ENCODE measurements around the gene UROC1.
"Not testable (repeated sequence)": the region's sequence is repeated elsewhere in the genome, so short reads cannot be mapped to it uniquely, and the experiment has no call there.

The UROC1 gene

GRCh38 chr3:126537730-126538281 is 20.2 kb upstream of the UROC1 start:
- no peak for TF ChIP-seq EZH2phosphoT487 (IDR thresholded peaks at IDR 0.05; ENCODE audit: low read length)
- no peak for TF ChIP-seq CTCF (IDR thresholded peaks at IDR 0.05; ENCODE audit: low read length)
- TF ChIP-seq EZH2 (optimal IDR thresholded peaks at IDR 0.05; ENCODE audit: low read depth, low read length): no peak
- H4K20me1 ChIP-seq (ENCODE audit: insufficient read depth, low read length): no peaks in the 10 kb centered on the region
- no peak overlapping the region for H2AFZ ChIP-seq (ENCODE audit: low read length)
- H3K27ac ChIP-seq (ENCODE audit: low read length): no peak overlapping the region
- no peaks in the 10 kb centered on the region for H3K79me2 ChIP-seq (ENCODE audit: low read length)
- H3K4me3 ChIP-seq (ENCODE audit: low read length): no peak overlapping the region
- no peaks in the 10 kb centered on the region for H3K9me3 ChIP-seq (replicated peaks; ENCODE audit: insufficient read depth, low read length)
- H3K9me2 ChIP-seq (replicated peaks; ENCODE audit: insufficient read depth, low read length): no peaks in the 10 kb centered on the region
- H3K4me2 ChIP-seq (ENCODE audit: low read depth, low read length): no peak overlapping the region
- H3F3A ChIP-seq (ENCODE audit: insufficient read depth, low read length): no peaks in the 10 kb centered on the region
- no peak for DNase-seq
- peaks cover 48% of the 10 kb centered on the region for H3K27me3 ChIP-seq (replicated peaks; ENCODE audit: insufficient read depth, low read length)
- no peaks in the 10 kb centered on the region for H3K36me3 ChIP-seq (replicated peaks; ENCODE audit: insufficient read depth, low read length)
- no peaks in the 10 kb centered on the region for H3K4me1 ChIP-seq (ENCODE audit: low read length)
- H3K9ac ChIP-seq (ENCODE audit: low read length): no peak overlapping the region

- no peak overlapping the region for H2AFZ ChIP-seq (ENCODE audit: low read length)
- H3K9me3 ChIP-seq (replicated peaks; ENCODE audit: insufficient read depth, low read length): no peaks in the 10 kb centered on the region
- no peak overlapping the region for H3K4me3 ChIP-seq (ENCODE audit: low read length)
- no peak for TF ChIP-seq EZH2 (optimal IDR thresholded peaks at IDR 0.05; ENCODE audit: low read depth, low read length)
- H3F3A ChIP-seq (ENCODE audit: insufficient read depth, low read length): no peaks in the 10 kb centered on the region
- no peaks in the 10 kb centered on the region for H3K79me2 ChIP-seq (ENCODE audit: low read length)
- H3K27ac ChIP-seq (ENCODE audit: low read length): no peak overlapping the region
- H3K4me1 ChIP-seq (ENCODE audit: low read length): no peaks in the 10 kb centered on the region
- H3K4me2 ChIP-seq (ENCODE audit: low read depth, low read length): no peak overlapping the region
- no peak for DNase-seq
- no peaks in the 10 kb centered on the region for H3K9me2 ChIP-seq (replicated peaks; ENCODE audit: insufficient read depth, low read length)
- peaks cover 54% of the 10 kb centered on the region for H3K27me3 ChIP-seq (replicated peaks; ENCODE audit: insufficient read depth, low read length)
- no peaks in the 10 kb centered on the region for H3K36me3 ChIP-seq (replicated peaks; ENCODE audit: insufficient read depth, low read length)
- no peaks in the 10 kb centered on the region for H4K20me1 ChIP-seq (ENCODE audit: insufficient read depth, low read length)
- H3K9ac ChIP-seq (ENCODE audit: low read length): no peak overlapping the region
These were observed 19.6 kb upstream of the UROC1 start for GRCh38 chr3:126537116-126537729.

- no peak for DNase-seq
- no peak overlapping the region for H3K4me3 ChIP-seq (ENCODE audit: low read length)
- H3K9me3 ChIP-seq (replicated peaks; ENCODE audit: insufficient read depth, low read length): no peaks in the 10 kb centered on the region
- H3K4me1 ChIP-seq (ENCODE audit: low read length): no peaks in the 10 kb centered on the region
- peaks cover 59% of the 10 kb centered on the region for H3K27me3 ChIP-seq (replicated peaks; ENCODE audit: insufficient read depth, low read length)
- no peak overlapping the region for H3K27ac ChIP-seq (ENCODE audit: low read length)
- no peak for TF ChIP-seq EZH2phosphoT487 (IDR thresholded peaks at IDR 0.05; ENCODE audit: low read length)
- no peak for TF ChIP-seq EZH2 (optimal IDR thresholded peaks at IDR 0.05; ENCODE audit: low read depth, low read length)
- no peak for TF ChIP-seq CTCF (IDR thresholded peaks at IDR 0.05; ENCODE audit: low read length)
- no peaks in the 10 kb centered on the region for H4K20me1 ChIP-seq (ENCODE audit: insufficient read depth, low read length)
- H3K79me2 ChIP-seq (ENCODE audit: low read length): no peaks in the 10 kb centered on the region
- H3K4me2 ChIP-seq (ENCODE audit: low read depth, low read length): no peak overlapping the region
- no peaks in the 10 kb centered on the region for H3F3A ChIP-seq (ENCODE audit: insufficient read depth, low read length)
- H2AFZ ChIP-seq (ENCODE audit: low read length): no peak overlapping the region
- no peaks in the 10 kb centered on the region for H3K36me3 ChIP-seq (replicated peaks; ENCODE audit: insufficient read depth, low read length)
- H3K9ac ChIP-seq (ENCODE audit: low read length): no peak overlapping the region
- H3K9me2 ChIP-seq (replicated peaks; ENCODE audit: insufficient read depth, low read length): no peaks in the 10 kb centered on the region
These were observed 18.6 kb upstream of the UROC1 start for GRCh38 chr3:126536126-126536525.

- H3K4me2 ChIP-seq (ENCODE audit: low read depth, low read length): no peak overlapping the region
- H3K27ac ChIP-seq (ENCODE audit: low read length): no peak overlapping the region
- no peaks in the 10 kb centered on the region for H3K79me2 ChIP-seq (ENCODE audit: low read length)
- H3K9me2 ChIP-seq (replicated peaks; ENCODE audit: insufficient read depth, low read length): no peaks in the 10 kb centered on the region
- no peaks in the 10 kb centered on the region for H3F3A ChIP-seq (ENCODE audit: insufficient read depth, low read length)
- H3K4me1 ChIP-seq (ENCODE audit: low read length): no peaks in the 10 kb centered on the region
- H3K9ac ChIP-seq (ENCODE audit: low read length): no peak overlapping the region
- no peak overlapping the region for H3K4me3 ChIP-seq (ENCODE audit: low read length)
- DNase-seq: no peak
- H3K36me3 ChIP-seq (replicated peaks; ENCODE audit: insufficient read depth, low read length): no peaks in the 10 kb centered on the region
- H3K9me3 ChIP-seq (replicated peaks; ENCODE audit: insufficient read depth, low read length): no peaks in the 10 kb centered on the region
- peaks cover 59% of the 10 kb centered on the region for H3K27me3 ChIP-seq (replicated peaks; ENCODE audit: insufficient read depth, low read length)
- H4K20me1 ChIP-seq (ENCODE audit: insufficient read depth, low read length): no peaks in the 10 kb centered on the region
- no peak for TF ChIP-seq EZH2phosphoT487 (IDR thresholded peaks at IDR 0.05; ENCODE audit: low read length)
- no peak for TF ChIP-seq EZH2 (optimal IDR thresholded peaks at IDR 0.05; ENCODE audit: low read depth, low read length)
- TF ChIP-seq CTCF (IDR thresholded peaks at IDR 0.05; ENCODE audit: low read length): no peak
- H2AFZ ChIP-seq (ENCODE audit: low read length): no peak overlapping the region
These were observed 18.1 kb upstream of the UROC1 start for GRCh38 chr3:126535636-126536035.

- H3K79me2 ChIP-seq (ENCODE audit: low read length); H3K4me2 ChIP-seq (ENCODE audit: low read depth, low read length); H3K9me2 ChIP-seq (replicated peaks; ENCODE audit: insufficient read depth, low read length); H3K9me3 ChIP-seq (replicated peaks; ENCODE audit: insufficient read depth, low read length); H4K20me1 ChIP-seq (ENCODE audit: insufficient read depth, low read length); DNase-seq; H3K4me1 ChIP-seq (ENCODE audit: low read length); H3F3A ChIP-seq (ENCODE audit: insufficient read depth, low read length); H2AFZ ChIP-seq (ENCODE audit: low read length); H3K27ac ChIP-seq (ENCODE audit: low read length); H3K4me3 ChIP-seq (ENCODE audit: low read length); H3K9ac ChIP-seq (ENCODE audit: low read length); H3K36me3 ChIP-seq (replicated peaks; ENCODE audit: insufficient read depth, low read length): not testable (repeated sequence)
- peaks cover 59% of the 10 kb centered on the region for H3K27me3 ChIP-seq (replicated peaks; ENCODE audit: insufficient read depth, low read length)
These were observed 17.1 kb upstream of the UROC1 start for GRCh38 chr3:126534716-126535115.
